ENCODE data around the gene NDUFB3.

NDUFB3 gene

DNA sequence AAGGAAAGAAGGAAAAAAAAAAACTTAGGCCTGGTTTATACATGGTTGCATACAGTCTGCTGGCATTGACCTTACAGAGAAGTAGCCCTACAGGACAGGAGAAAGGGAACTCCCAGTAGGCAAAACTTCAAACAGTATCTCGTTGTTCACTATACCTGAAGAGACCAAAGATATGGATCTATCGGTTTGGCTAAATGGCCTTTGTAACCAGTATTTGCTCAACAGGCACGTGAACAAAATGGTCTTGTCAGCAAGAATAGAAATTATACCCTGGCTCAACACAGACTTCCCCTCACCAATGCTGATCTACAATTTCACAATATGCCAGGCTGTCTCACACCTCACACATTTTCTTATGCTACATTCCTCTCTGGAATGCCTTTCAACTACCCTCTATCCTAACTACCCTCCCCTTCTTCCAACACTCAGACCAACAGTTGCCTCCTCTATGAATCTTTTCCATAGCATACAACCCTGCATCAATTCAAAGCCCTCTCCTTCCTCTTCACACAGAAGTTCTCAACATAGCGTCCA, 14.0 kb upstream of the NDUFB3 start (continued):
- TF ChIP-seq, protein P1, sequence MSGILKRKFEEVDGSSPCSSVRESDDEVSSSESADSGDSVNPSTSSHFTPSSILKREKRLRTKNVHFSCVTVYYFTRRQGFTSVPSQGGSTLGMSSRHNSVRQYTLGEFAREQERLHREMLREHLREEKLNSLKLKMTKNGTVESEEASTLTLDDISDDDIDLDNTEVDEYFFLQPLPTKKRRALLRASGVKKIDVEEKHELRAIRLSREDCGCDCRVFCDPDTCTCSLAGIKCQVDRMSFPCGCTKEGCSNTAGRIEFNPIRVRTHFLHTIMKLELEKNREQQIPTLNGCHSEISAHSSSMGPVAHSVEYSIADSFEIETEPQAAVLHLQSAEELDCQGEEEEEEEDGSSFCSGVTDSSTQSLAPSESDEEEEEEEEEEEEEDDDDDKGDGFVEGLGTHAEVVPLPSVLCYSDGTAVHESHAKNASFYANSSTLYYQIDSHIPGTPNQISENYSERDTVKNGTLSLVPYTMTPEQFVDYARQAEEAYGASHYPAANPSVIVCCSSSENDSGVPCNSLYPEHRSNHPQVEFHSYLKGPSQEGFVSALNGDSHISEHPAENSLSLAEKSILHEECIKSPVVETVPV (CRISPR knock-in tag; IDR thresholded peaks at IDR 0.05), result no peak
- no peak for TF ChIP-seq ARNTL (CRISPR knock-in tag; IDR thresholded peaks at IDR 0.05; ENCODE audit: borderline replicate concordance, low read depth)
- TF ChIP-seq ISL1 (CRISPR knock-in tag; IDR thresholded peaks at IDR 0.05), result no peak
- no peak for TF ChIP-seq ZFP30 (CRISPR knock-in tag; IDR thresholded peaks at IDR 0.05)
- TF ChIP-seq ZC3H10 (CRISPR knock-in tag; IDR thresholded peaks at IDR 0.05), result no peak
- no peak for TF ChIP-seq TCF4 (CRISPR knock-in tag; IDR thresholded peaks at IDR 0.05; ENCODE audit: borderline replicate concordance)
- TF ChIP-seq, protein P2, sequence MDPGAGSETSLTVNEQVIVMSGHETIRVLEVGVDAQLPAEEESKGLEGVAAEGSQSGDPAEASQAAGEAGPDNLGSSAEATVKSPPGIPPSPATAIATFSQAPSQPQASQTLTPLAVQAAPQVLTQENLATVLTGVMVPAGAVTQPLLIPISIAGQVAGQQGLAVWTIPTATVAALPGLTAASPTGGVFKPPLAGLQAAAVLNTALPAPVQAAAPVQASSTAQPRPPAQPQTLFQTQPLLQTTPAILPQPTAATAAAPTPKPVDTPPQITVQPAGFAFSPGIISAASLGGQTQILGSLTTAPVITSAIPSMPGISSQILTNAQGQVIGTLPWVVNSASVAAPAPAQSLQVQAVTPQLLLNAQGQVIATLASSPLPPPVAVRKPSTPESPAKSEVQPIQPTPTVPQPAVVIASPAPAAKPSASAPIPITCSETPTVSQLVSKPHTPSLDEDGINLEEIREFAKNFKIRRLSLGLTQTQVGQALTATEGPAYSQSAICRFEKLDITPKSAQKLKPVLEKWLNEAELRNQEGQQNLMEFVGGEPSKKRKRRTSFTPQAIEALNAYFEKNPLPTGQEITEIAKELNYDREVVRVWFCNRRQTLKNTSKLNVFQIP (CRISPR knock-in tag; IDR thresholded peaks at IDR 0.05; ENCODE audit: borderline replicate concordance, low read depth), result no peak

DNA sequence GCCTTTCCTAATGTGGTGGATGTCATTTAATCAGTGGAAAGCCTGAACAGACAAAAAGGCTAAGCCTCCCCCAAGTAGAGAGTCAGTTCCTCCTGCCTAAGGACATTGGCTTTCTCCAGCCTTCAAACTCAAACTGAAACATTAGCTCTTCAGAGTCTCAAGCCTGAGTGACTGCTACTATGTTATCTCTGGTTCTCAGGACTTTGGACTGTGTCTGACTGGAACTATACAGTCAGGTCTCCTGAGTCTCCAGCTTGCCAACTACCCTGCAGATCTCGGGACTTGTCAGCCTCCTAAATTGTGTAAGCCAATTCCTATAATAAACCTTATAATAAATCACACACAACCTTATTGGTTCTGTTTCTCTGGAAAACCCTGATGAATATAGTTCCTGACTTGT, 12.9 kb upstream of the NDUFB3 start:
- no peak for ATAC-seq
- TF ChIP-seq GLIS3 (CRISPR knock-in tag; IDR thresholded peaks at IDR 0.05) (no peak), ZFP30 (CRISPR knock-in tag; IDR thresholded peaks at IDR 0.05) (no peak), ZNF70 (CRISPR knock-in tag; IDR thresholded peaks at IDR 0.05) (no peak), OSR1 (CRISPR knock-in tag; IDR thresholded peaks at IDR 0.05) (no peak), TCF4 (CRISPR knock-in tag; IDR thresholded peaks at IDR 0.05; ENCODE audit: borderline replicate concordance) (no peak), ARNTL (CRISPR knock-in tag; IDR thresholded peaks at IDR 0.05; ENCODE audit: borderline replicate concordance, low read depth) (no peak), RARB (CRISPR knock-in tag; IDR thresholded peaks at IDR 0.05) (no peak), ZC3H10 (CRISPR knock-in tag; IDR thresholded peaks at IDR 0.05) (no peak), CSDC2 (CRISPR knock-in tag; IDR thresholded peaks at IDR 0.05) (no peak), ESRRG (CRISPR knock-in tag; IDR thresholded peaks at IDR 0.05) (no peak), TOX (CRISPR knock-in tag; IDR thresholded peaks at IDR 0.05; ENCODE audit: borderline replicate concordance) (no peak), ZNF8 (CRISPR knock-in tag; IDR thresholded peaks at IDR 0.05) (no peak), BACH2 (CRISPR knock-in tag; IDR thresholded peaks at IDR 0.05; ENCODE audit: borderline replicate concordance) (no peak), PPARA (CRISPR knock-in tag; IDR thresholded peaks at IDR 0.05; ENCODE audit: borderline replicate concordance) (no peak)
- TF ChIP-seq, protein P3, sequence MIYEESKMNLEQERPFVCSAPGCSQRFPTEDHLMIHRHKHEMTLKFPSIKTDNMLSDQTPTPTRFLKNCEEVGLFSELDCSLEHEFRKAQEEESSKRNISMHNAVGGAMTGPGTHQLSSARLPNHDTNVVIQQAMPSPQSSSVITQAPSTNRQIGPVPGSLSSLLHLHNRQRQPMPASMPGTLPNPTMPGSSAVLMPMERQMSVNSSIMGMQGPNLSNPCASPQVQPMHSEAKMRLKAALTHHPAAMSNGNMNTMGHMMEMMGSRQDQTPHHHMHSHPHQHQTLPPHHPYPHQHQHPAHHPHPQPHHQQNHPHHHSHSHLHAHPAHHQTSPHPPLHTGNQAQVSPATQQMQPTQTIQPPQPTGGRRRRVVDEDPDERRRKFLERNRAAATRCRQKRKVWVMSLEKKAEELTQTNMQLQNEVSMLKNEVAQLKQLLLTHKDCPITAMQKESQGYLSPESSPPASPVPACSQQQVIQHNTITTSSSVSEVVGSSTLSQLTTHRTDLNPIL (CRISPR knock-in tag; IDR thresholded peaks at IDR 0.05; ENCODE audit: low read depth), result no peak
- TF ChIP-seq, protein P2 (CRISPR knock-in tag; IDR thresholded peaks at IDR 0.05; ENCODE audit: borderline replicate concordance, low read depth), result no peak
- TF ChIP-seq, protein P1 (CRISPR knock-in tag; IDR thresholded peaks at IDR 0.05), result no peak
- TF ChIP-seq, protein P4, sequence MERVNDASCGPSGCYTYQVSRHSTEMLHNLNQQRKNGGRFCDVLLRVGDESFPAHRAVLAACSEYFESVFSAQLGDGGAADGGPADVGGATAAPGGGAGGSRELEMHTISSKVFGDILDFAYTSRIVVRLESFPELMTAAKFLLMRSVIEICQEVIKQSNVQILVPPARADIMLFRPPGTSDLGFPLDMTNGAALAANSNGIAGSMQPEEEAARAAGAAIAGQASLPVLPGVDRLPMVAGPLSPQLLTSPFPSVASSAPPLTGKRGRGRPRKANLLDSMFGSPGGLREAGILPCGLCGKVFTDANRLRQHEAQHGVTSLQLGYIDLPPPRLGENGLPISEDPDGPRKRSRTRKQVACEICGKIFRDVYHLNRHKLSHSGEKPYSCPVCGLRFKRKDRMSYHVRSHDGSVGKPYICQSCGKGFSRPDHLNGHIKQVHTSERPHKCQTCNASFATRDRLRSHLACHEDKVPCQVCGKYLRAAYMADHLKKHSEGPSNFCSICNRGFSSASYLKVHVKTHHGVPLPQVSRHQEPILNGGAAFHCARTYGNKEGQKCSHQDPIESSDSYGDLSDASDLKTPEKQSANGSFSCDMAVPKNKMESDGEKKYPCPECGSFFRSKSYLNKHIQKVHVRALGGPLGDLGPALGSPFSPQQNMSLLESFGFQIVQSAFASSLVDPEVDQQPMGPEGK (CRISPR knock-in tag; IDR thresholded peaks at IDR 0.05; ENCODE audit: borderline replicate concordance), result no peak
